ENCODE measurements around the gene RPUSD4.

GRCh38 chr11:126253265-126253664 lies 41.8 kb upstream of the RPUSD4 start:
- TF ChIP-seq CTCF (conservative IDR thresholded peaks at IDR 0.05; ENCODE audit: low read length) (no peak), EZH2phosphoT487 (IDR thresholded peaks at IDR 0.05; ENCODE audit: borderline replicate concordance, low read depth, low read length) (no peak)
